NCI-H2227 treated with DMSO at 0.1 percent for 48 hours (cell line): ENCODE measurements around the gene SLC35E3.
A peak's percentile ranks its signal among the peaks of the same experiment; 100 is the strongest.
"Not testable (repeated sequence)": the region's sequence is repeated elsewhere in the genome, so short reads cannot be mapped to it uniquely, and the experiment has no call there.

Experiments used
- DNase-seq: peaks from one replicate; lab custom pipeline; 2025; lab: John Stamatoyannopoulos, UW

The SLC35E3 gene

GRCh38 chr12:68796399-68796798 is 50.4 kb downstream of the SLC35E3 start:
- no peak for DNase-seq

GRCh38 chr12:68798882-68799234 is 52.9 kb downstream of the SLC35E3 start:
- DNase-seq: no peak

GRCh38 chr12:68800294-68800693 is 54.3 kb downstream of the SLC35E3 start:
- no peak for DNase-seq

GRCh38 chr12:68801124-68801523 is 55.1 kb downstream of the SLC35E3 start:
- not testable (repeated sequence) for DNase-seq

- not testable (repeated sequence) for DNase-seq
Observed at GRCh38 chr12:68802372-68802745, 56.4 kb downstream of the SLC35E3 start.

GRCh38 chr12:68802911-68803651 is 57.1 kb downstream of the SLC35E3 start:
- not testable (repeated sequence) for DNase-seq

- DNase-seq: no peak
Observed at GRCh38 chr12:68803948-68804656, 58.1 kb downstream of the SLC35E3 start.

- DNase-seq: no peak
Observed at GRCh38 chr12:68804657-68805591, 58.9 kb downstream of the SLC35E3 start.

- no peak for DNase-seq
Observed at GRCh38 chr12:68805592-68806120, 59.7 kb downstream of the SLC35E3 start.

GRCh38 chr12:68806488-68807237 is 60.7 kb downstream of the SLC35E3 start:
- no peak for DNase-seq

GRCh38 chr12:68807274-68807575 is 61.2 kb downstream of the SLC35E3 start:
- DNase-seq: not testable (repeated sequence)

GRCh38 chr12:68807576-68808387 is 61.8 kb downstream of the SLC35E3 start, which contains the start of gene MDM2:
MDM2 (plus strand) TSS chr12:68808177; CDS start chr12:68808478, 301 bp downstream.
- peak; percentile 85 for DNase-seq

- DNase-seq: peak; percentile 45
Observed at GRCh38 chr12:68808388-68809189, 62.6 kb downstream of the SLC35E3 start.

GRCh38 chr12:68809190-68810026 is 63.4 kb downstream of the SLC35E3 start:
- DNase-seq: no peak

- DNase-seq: not testable (repeated sequence)
Observed at GRCh38 chr12:68810027-68810389, 64.0 kb downstream of the SLC35E3 start.

GRCh38 chr12:68811573-68811972 is 65.6 kb downstream of the SLC35E3 start:
- DNase-seq: not testable (repeated sequence)

- DNase-seq: no peak
Observed at GRCh38 chr12:68812553-68813241, 66.7 kb downstream of the SLC35E3 start.

GRCh38 chr12:68813242-68813593 is 67.2 kb downstream of the SLC35E3 start:
- no peak for DNase-seq
